ENCODE data around the gene LUC7L3.

The LUC7L3 gene

DNA sequence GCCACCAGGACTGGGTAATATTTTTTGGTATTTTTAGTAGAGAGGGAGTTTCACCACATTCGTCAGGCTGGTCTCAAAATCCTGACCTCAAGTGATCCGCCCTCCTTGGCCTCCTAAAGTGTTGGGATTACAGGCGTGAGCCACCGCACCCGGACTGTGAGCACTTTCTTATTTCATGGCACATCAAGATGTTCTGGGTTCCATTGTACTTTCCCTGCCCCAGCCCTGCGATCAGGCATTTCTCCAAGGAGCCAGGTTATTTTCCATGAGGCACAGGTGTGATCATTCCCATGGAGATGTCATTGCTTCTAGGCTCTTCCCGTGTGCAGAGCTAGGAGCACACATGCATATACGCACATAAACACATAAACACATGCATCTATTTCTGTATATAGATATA lies 50.5 kb downstream of the LUC7L3 start:
- TF ChIP-seq, protein P1, sequence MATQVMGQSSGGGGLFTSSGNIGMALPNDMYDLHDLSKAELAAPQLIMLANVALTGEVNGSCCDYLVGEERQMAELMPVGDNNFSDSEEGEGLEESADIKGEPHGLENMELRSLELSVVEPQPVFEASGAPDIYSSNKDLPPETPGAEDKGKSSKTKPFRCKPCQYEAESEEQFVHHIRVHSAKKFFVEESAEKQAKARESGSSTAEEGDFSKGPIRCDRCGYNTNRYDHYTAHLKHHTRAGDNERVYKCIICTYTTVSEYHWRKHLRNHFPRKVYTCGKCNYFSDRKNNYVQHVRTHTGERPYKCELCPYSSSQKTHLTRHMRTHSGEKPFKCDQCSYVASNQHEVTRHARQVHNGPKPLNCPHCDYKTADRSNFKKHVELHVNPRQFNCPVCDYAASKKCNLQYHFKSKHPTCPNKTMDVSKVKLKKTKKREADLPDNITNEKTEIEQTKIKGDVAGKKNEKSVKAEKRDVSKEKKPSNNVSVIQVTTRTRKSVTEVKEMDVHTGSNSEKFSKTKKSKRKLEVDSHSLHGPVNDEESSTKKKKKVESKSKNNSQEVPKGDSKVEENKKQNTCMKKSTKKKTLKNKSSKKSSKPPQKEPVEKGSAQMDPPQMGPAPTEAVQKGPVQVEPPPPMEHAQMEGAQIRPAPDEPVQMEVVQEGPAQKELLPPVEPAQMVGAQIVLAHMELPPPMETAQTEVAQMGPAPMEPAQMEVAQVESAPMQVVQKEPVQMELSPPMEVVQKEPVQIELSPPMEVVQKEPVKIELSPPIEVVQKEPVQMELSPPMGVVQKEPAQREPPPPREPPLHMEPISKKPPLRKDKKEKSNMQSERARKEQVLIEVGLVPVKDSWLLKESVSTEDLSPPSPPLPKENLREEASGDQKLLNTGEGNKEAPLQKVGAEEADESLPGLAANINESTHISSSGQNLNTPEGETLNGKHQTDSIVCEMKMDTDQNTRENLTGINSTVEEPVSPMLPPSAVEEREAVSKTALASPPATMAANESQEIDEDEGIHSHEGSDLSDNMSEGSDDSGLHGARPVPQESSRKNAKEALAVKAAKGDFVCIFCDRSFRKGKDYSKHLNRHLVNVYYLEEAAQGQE (IDR thresholded peaks at IDR 0.05; ENCODE audit: insufficient read depth in 1 of 2, low read depth in 2 of 2, low read length in 2 of 2), result no peak
- TF ChIP-seq FOXP2 (optimal IDR thresholded peaks at IDR 0.05; ENCODE audit: borderline replicate concordance, extremely low read depth, extremely low read length, insufficient read depth) (no peak), SIN3A (IDR thresholded peaks at IDR 0.05; ENCODE audit: borderline replicate concordance, insufficient read depth, low read length) (no peak), POLR2AphosphoS5 (IDR thresholded peaks at IDR 0.05; ENCODE audit: low read depth, low read length) (no peak), TAF1 (IDR thresholded peaks at IDR 0.05; ENCODE audit: borderline replicate concordance, insufficient read depth, low read length) (no peak)

DNA sequence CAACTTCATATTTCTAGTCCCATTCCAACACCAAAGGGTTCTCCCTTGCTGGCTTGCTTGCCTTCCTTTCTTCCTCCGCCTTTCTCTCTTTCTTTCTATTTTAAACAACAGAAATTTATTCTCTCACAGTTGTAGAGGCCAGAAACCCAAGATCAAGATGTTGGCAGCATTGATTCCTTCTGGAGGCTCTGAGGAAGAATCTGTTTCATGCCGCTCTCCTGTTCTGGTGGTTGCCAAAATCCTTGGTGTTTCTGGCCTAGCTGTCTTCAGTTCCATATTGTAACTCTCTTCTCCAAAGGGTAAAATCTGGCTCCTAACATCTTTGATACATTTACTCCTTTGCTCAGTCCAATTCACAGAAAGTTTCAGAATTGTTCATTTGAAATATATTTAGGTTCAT lies 50.9 kb downstream of the LUC7L3 start:
- no peak for TF ChIP-seq TAF1 (IDR thresholded peaks at IDR 0.05; ENCODE audit: borderline replicate concordance, insufficient read depth, low read length)
- TF ChIP-seq, protein P1 (IDR thresholded peaks at IDR 0.05; ENCODE audit: insufficient read depth in 1 of 2, low read depth in 2 of 2, low read length in 2 of 2), result no peak
- no peak for TF ChIP-seq FOXP2 (optimal IDR thresholded peaks at IDR 0.05; ENCODE audit: borderline replicate concordance, extremely low read depth, extremely low read length, insufficient read depth)
- TF ChIP-seq SIN3A (IDR thresholded peaks at IDR 0.05; ENCODE audit: borderline replicate concordance, insufficient read depth, low read length), result no peak
- no peak for TF ChIP-seq POLR2AphosphoS5 (IDR thresholded peaks at IDR 0.05; ENCODE audit: low read depth, low read length)

DNA sequence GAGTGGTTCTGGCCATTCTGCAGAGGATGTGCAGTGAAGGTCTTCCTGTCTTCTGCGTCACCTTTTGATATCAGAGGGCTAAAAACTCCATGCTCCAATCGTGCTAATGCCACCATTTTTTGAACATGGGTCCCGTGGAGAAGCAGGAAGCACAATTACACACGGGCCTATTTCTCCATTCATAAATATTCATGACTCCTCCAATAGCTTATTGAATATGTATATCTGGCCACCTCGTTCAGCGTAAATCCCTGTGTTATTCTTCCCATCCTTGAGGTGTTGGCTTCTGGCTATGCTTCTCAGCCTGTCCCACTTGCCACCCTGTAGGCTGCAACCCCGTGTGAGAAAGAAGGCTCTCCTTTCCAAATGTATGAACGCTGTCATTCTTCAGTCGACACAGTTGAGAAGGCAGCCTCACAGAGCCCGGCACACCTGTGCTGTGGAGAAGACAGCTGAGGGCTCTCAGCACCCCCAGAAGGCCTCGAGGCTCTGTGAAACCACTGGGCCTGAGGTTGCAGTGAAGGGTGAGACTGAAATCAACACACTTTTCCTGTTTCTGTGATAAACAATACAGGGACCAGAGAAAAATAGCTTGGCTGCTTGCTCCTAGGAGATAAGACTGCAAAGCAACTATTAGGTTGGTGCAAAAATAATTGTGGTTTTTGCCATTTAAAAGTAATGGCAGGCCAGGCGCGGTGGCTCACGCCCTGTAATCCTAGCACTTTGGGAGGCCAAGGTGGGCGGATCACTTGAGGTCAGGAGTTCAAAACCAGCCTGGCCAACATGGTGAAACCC lies 52.8 kb downstream of the LUC7L3 start:
- TF ChIP-seq TAF1 (IDR thresholded peaks at IDR 0.05; ENCODE audit: borderline replicate concordance, insufficient read depth, low read length), result no peak
- TF ChIP-seq, protein P1 (IDR thresholded peaks at IDR 0.05; ENCODE audit: insufficient read depth in 1 of 2, low read depth in 2 of 2, low read length in 2 of 2), result no peak
- TF ChIP-seq POLR2AphosphoS5 (IDR thresholded peaks at IDR 0.05; ENCODE audit: low read depth, low read length), result no peak
- no peak for TF ChIP-seq FOXP2 (optimal IDR thresholded peaks at IDR 0.05; ENCODE audit: borderline replicate concordance, extremely low read depth, extremely low read length, insufficient read depth)
- TF ChIP-seq SIN3A (IDR thresholded peaks at IDR 0.05; ENCODE audit: borderline replicate concordance, insufficient read depth, low read length), result no peak

DNA sequence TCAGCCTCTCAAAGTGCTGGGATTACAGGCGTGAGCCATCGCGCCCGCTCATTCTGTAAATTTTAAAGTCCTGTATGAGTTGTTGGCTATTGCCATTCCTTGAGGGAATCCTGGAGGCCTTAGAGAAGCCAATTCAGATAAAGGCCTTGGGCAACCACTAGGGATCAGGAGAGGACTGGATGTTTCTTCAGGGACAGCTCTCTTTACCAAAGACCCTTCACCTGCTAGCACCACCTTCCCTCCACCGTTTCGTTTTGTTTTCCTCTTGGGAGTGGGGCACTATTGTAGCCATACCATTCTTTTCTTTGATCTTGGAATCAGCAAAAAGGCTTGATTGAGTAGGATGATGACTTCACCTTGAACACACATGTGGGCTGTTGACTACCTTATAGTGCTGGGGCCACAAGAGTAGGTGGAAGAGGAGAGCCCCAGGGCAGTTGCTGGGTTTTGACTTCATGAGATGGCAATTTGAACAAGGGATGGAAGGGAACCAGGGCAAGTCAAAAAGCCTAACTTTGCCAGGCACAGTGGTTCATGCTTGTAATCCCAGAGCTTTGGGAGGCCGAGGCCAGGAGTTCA lies 54.9 kb downstream of the LUC7L3 start:
- TF ChIP-seq SIN3A (IDR thresholded peaks at IDR 0.05; ENCODE audit: borderline replicate concordance, insufficient read depth, low read length) (no peak), POLR2AphosphoS5 (IDR thresholded peaks at IDR 0.05; ENCODE audit: low read depth, low read length) (no peak), TAF1 (IDR thresholded peaks at IDR 0.05; ENCODE audit: borderline replicate concordance, insufficient read depth, low read length) (no peak), FOXP2 (optimal IDR thresholded peaks at IDR 0.05; ENCODE audit: borderline replicate concordance, extremely low read depth, extremely low read length, insufficient read depth) (no peak)

DNA sequence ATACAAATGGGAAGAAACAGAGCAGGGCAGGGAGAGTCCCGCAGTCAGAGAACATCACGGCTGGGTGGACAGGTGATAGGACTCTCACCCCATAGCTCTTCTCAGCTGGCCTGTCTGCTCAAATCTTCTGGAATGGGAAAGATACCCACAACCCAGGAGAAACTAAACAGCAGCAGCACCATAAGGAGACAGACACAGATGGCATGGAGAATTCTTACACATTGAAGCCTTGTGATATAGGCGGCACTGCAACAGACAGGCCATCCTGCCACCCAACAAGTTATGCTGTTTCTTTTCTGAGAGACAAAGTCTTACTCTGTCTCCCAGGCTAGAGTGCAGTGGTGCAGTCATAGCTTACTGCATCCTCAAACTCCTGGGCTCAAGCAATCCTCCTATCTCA lies 56.5 kb downstream of the LUC7L3 start:
- TF ChIP-seq POLR2AphosphoS5 (IDR thresholded peaks at IDR 0.05; ENCODE audit: low read depth, low read length), result no peak
- TF ChIP-seq SIN3A (IDR thresholded peaks at IDR 0.05; ENCODE audit: borderline replicate concordance, insufficient read depth, low read length), result no peak
- no peak for TF ChIP-seq TAF1 (IDR thresholded peaks at IDR 0.05; ENCODE audit: borderline replicate concordance, insufficient read depth, low read length)
- TF ChIP-seq, protein P1 (IDR thresholded peaks at IDR 0.05; ENCODE audit: insufficient read depth in 1 of 2, low read depth in 2 of 2, low read length in 2 of 2), result no peak
- no peak for TF ChIP-seq FOXP2 (optimal IDR thresholded peaks at IDR 0.05; ENCODE audit: borderline replicate concordance, extremely low read depth, extremely low read length, insufficient read depth)

Data from PFSK-1 (cell line).